ENCODE measurements around the gene VEGFB.

The VEGFB gene

DNA sequence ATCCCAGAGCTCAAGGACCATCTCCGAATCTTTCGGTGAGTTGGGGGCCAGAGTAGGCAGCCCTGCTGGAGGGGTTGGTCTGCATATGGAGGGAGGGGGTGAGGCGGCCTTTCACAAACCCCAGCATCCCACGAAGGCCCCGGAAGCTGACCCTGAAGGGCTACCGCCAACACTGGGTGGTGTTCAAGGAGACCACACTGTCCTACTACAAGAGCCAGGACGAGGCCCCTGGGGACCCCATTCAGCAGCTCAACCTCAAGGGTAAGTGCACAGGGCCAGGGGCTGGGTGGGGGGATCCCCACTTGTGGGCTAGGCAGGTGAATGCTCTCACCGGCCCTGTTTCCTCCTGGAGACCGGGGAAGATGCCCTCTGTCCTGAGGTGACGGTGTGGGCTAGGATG lies 14.6 kb upstream of the VEGFB start:
- TF ChIP-seq, protein P1, sequence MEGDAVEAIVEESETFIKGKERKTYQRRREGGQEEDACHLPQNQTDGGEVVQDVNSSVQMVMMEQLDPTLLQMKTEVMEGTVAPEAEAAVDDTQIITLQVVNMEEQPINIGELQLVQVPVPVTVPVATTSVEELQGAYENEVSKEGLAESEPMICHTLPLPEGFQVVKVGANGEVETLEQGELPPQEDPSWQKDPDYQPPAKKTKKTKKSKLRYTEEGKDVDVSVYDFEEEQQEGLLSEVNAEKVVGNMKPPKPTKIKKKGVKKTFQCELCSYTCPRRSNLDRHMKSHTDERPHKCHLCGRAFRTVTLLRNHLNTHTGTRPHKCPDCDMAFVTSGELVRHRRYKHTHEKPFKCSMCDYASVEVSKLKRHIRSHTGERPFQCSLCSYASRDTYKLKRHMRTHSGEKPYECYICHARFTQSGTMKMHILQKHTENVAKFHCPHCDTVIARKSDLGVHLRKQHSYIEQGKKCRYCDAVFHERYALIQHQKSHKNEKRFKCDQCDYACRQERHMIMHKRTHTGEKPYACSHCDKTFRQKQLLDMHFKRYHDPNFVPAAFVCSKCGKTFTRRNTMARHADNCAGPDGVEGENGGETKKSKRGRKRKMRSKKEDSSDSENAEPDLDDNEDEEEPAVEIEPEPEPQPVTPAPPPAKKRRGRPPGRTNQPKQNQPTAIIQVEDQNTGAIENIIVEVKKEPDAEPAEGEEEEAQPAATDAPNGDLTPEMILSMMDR (IDR thresholded peaks at IDR 0.05; ENCODE audit: low read depth, low read length), result no peak
- TF ChIP-seq EZH2phosphoT487 (IDR thresholded peaks at IDR 0.05; ENCODE audit: low read depth), result no peak
- H3K79me2 ChIP-seq (ENCODE audit: low read length), result no peaks in the 10 kb centered on the region
- peaks cover 5% of the 10 kb centered on the region; the same call in 1 of the 2 replicates for H3K4me1 ChIP-seq (ENCODE audit: low read length)
- no peaks in the 10 kb centered on the region for H3K27me3 ChIP-seq (ENCODE audit: low read depth, low read length)
- H3K4me3 ChIP-seq (ENCODE audit: low read length), result no peak overlapping the region
- H2AFZ ChIP-seq (ENCODE audit: low read depth, low read length), result no peak overlapping the region
- no peak overlapping the region for H3K9ac ChIP-seq (ENCODE audit: low read length)
- no peaks in the 10 kb centered on the region for H4K20me1 ChIP-seq (ENCODE audit: insufficient read depth, low read length)
- no peak overlapping the region for H3K27ac ChIP-seq (ENCODE audit: low read length)
- H3K36me3 ChIP-seq (replicated peaks; ENCODE audit: low read depth, low read length), result peaks cover 43% of the 10 kb centered on the region
- no peak overlapping the region for H3K4me2 ChIP-seq (ENCODE audit: low read length)
- H3K9me3 ChIP-seq (ENCODE audit: insufficient read depth, low read length), result no peaks in the 10 kb centered on the region

DNA sequence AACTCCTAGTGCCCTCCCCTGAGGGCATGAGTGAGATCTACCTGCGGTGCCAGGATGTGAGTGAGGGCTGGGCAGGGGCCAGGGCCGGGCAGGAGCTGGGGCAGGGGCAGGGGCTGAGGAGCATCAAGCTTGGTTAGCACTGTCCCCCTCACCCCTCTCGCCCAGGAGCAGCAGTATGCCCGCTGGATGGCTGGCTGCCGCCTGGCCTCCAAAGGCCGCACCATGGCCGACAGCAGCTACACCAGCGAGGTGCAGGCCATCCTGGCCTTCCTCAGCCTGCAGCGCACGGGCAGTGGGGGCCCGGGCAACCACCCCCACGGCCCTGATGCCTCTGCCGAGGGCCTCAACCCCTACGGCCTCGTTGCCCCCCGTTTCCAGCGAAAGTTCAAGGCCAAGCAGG lies 14.1 kb upstream of the VEGFB start:
- no peaks in the 10 kb centered on the region for H4K20me1 ChIP-seq (ENCODE audit: insufficient read depth, low read length)
- no peak overlapping the region for H3K9ac ChIP-seq (ENCODE audit: low read length)
- peaks cover 9% of the 10 kb centered on the region; the same call in 1 of the 2 replicates for H3K4me1 ChIP-seq (ENCODE audit: low read length)
- no peaks in the 10 kb centered on the region for H3K9me3 ChIP-seq (ENCODE audit: insufficient read depth, low read length)
- no peak overlapping the region for H2AFZ ChIP-seq (ENCODE audit: low read depth, low read length)
- no peaks in the 10 kb centered on the region for H3K27me3 ChIP-seq (ENCODE audit: low read depth, low read length)
- no peak overlapping the region for H3K27ac ChIP-seq (ENCODE audit: low read length)
- H3K79me2 ChIP-seq (ENCODE audit: low read length), result peaks cover 3% of the 10 kb centered on the region; the same call in 1 of the 2 replicates
- peaks cover 38% of the 10 kb centered on the region for H3K36me3 ChIP-seq (replicated peaks; ENCODE audit: low read depth, low read length)
- no peak overlapping the region for H3K4me3 ChIP-seq (ENCODE audit: low read length)
- no peak overlapping the region for H3K4me2 ChIP-seq (ENCODE audit: low read length)
- TF ChIP-seq EZH2phosphoT487 (IDR thresholded peaks at IDR 0.05; ENCODE audit: low read depth), result no peak
- TF ChIP-seq, protein P1 (IDR thresholded peaks at IDR 0.05; ENCODE audit: low read depth, low read length), result no peak

GRCh38 chr11:64220798-64221197 lies 13.6 kb upstream of the VEGFB start:
- Histone ChIP-seq H2AFZ (ENCODE audit: low read depth, low read length) (no peak overlapping the region), H3K36me3 (replicated peaks; ENCODE audit: low read depth, low read length) (peaks cover 37% of the 10 kb centered on the region), H3K4me1 (ENCODE audit: low read length) (peaks cover 12% of the 10 kb centered on the region; the same call in 1 of the 2 replicates), H3K27ac (ENCODE audit: low read length) (no peak overlapping the region), H4K20me1 (ENCODE audit: insufficient read depth, low read length) (no peaks in the 10 kb centered on the region), H3K27me3 (ENCODE audit: low read depth, low read length) (no peaks in the 10 kb centered on the region), H3K4me3 (ENCODE audit: low read length) (no peak overlapping the region), H3K9ac (ENCODE audit: low read length) (no peak overlapping the region), H3K4me2 (ENCODE audit: low read length) (no peak overlapping the region), H3K9me3 (ENCODE audit: insufficient read depth, low read length) (no peaks in the 10 kb centered on the region), H3K79me2 (ENCODE audit: low read length) (peaks cover 8% of the 10 kb centered on the region; the same call in 1 of the 2 replicates)
- TF ChIP-seq, protein P1 (IDR thresholded peaks at IDR 0.05; ENCODE audit: low read depth, low read length), result no peak
- TF ChIP-seq EZH2phosphoT487 (IDR thresholded peaks at IDR 0.05; ENCODE audit: low read depth), result no peak

DNA sequence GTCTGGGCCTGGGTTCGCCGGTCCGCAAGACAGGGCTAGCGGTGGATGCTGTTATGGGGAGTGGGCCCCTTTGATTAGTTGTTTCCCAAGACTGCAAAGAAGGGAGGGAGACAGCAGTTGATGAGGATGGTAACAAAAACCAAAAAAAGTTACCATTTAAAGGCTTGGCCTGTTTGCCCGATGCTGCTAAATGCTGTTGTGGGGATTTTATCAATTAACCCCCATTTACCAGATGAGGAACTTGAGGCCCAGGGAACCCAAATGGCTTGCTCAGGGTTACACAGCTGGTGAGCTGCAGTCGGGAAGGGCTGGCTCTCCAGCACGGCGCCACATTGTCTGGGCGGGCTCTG lies 11.8 kb upstream of the VEGFB start:
- H3K27me3 ChIP-seq (ENCODE audit: low read depth, low read length), result no peaks in the 10 kb centered on the region
- H3K9ac ChIP-seq (ENCODE audit: low read length), result no peak overlapping the region
- no peak overlapping the region for H3K4me3 ChIP-seq (ENCODE audit: low read length)
- H2AFZ ChIP-seq (ENCODE audit: low read depth, low read length), result no peak overlapping the region
- peaks cover 33% of the 10 kb centered on the region for H3K36me3 ChIP-seq (replicated peaks; ENCODE audit: low read depth, low read length)
- no peaks in the 10 kb centered on the region for H3K9me3 ChIP-seq (ENCODE audit: insufficient read depth, low read length)
- H4K20me1 ChIP-seq (ENCODE audit: insufficient read depth, low read length), result no peaks in the 10 kb centered on the region
- peaks cover 19% of the 10 kb centered on the region for H3K4me1 ChIP-seq (ENCODE audit: low read length)
- no peak overlapping the region for H3K4me2 ChIP-seq (ENCODE audit: low read length)
- TF ChIP-seq EZH2phosphoT487 (IDR thresholded peaks at IDR 0.05; ENCODE audit: low read depth), result no peak
- TF ChIP-seq, protein P1 (IDR thresholded peaks at IDR 0.05; ENCODE audit: low read depth, low read length), result no peak
- H3K27ac ChIP-seq (ENCODE audit: low read length), result no peak overlapping the region
- peaks cover 17% of the 10 kb centered on the region for H3K79me2 ChIP-seq (ENCODE audit: low read length)
